GM12874 (cell line): Measurements from ENCODE around the gene GLS2.

Source experiments
- CTCF ChIP-seq: IDR thresholded peaks from 2 replicates; pipeline ENCODE4 v1.5.1; 2011; ENCODE audit warnings: low read depth, mild to moderate bottlenecking, control low read depth, low read length, moderate library complexity; ENCODE audit not compliant: insufficient read depth

The GLS2 gene

GRCh38 chr12:56488041-56488955, at the start of gene GLS2:
Gene GLS2, minus strand, starts transcription at chr12:56488161. Its CDS starts 43 bp downstream, at chr12:56488118.
- TF ChIP-seq CTCF = no peak

- TF ChIP-seq CTCF = no peak
Measured at GRCh38 chr12:56537546-56537945, 49.6 kb upstream of the GLS2 start.

- no peak for TF ChIP-seq CTCF
Measured at GRCh38 chr12:56530390-56531055, 42.6 kb upstream of the GLS2 start.

- TF ChIP-seq CTCF = no peak
Measured at GRCh38 chr12:56529656-56530055, 41.7 kb upstream of the GLS2 start.

- no peak for TF ChIP-seq CTCF
Measured at GRCh38 chr12:56528846-56529245, 40.9 kb upstream of the GLS2 start.

GRCh38 chr12:56522411-56523193, 34.6 kb upstream of the GLS2 start:
- no peak for TF ChIP-seq CTCF
